Cardiac fibroblast (primary cell): ENCODE measurements around the gene DCC.
A peak's percentile ranks its signal among the peaks of the same experiment; 100 is the strongest.
"Not testable (repeated sequence)": the region's sequence is repeated elsewhere in the genome, so short reads cannot be mapped to it uniquely, and the experiment has no call there.

Experiments
- DNase-seq, 2 donors: peaks; one replicate each; pipeline versions ENCODE4 v3.0.0 to v3.0.0-alpha.2; 2010; ENCODE audit warnings: low read depth in 2 of 2
- H3K4me3 ChIP-seq, 2 donors: replicated peaks in 1 of 2; 1 replicate in 1 of 2; 2 replicates in 1 of 2; pipeline ENCODE4 v1.5.1; 2011; ENCODE audit warnings: low read depth in 2 of 2, low read length in 2 of 2, mild to moderate bottlenecking in 2 of 2, moderate library complexity in 1 of 2
- TF ChIP-seq, protein P1 (sequence below): IDR thresholded peaks from one replicate; pipeline ENCODE4 v1.5.1; 2011; ENCODE audit warnings: low read depth, mild to moderate bottlenecking, low read length, inconsistent platforms

The DCC gene

DNA sequence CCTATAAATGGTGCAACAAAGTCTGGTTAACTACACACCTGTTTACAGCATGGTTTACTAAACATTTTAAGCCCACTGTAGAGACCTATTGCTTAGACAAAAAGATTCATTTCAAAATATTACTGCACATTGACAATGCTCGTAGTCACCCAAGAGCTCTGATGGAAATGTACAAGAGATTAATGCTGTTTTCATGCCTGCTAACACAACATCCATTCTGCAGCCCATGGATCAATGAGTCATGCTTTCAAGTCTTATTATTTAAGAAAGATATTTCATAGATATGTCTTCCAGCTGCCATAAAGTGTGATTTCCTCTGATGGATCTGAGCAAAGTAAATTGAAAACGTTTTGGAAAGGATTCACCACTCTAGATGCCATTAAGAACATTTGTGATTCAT is 1103.3 kb downstream of the DCC start:
- no peak for DNase-seq
- no peak overlapping the region for H3K4me3 ChIP-seq
- TF ChIP-seq, protein P1, sequence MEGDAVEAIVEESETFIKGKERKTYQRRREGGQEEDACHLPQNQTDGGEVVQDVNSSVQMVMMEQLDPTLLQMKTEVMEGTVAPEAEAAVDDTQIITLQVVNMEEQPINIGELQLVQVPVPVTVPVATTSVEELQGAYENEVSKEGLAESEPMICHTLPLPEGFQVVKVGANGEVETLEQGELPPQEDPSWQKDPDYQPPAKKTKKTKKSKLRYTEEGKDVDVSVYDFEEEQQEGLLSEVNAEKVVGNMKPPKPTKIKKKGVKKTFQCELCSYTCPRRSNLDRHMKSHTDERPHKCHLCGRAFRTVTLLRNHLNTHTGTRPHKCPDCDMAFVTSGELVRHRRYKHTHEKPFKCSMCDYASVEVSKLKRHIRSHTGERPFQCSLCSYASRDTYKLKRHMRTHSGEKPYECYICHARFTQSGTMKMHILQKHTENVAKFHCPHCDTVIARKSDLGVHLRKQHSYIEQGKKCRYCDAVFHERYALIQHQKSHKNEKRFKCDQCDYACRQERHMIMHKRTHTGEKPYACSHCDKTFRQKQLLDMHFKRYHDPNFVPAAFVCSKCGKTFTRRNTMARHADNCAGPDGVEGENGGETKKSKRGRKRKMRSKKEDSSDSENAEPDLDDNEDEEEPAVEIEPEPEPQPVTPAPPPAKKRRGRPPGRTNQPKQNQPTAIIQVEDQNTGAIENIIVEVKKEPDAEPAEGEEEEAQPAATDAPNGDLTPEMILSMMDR: no peak

DNA sequence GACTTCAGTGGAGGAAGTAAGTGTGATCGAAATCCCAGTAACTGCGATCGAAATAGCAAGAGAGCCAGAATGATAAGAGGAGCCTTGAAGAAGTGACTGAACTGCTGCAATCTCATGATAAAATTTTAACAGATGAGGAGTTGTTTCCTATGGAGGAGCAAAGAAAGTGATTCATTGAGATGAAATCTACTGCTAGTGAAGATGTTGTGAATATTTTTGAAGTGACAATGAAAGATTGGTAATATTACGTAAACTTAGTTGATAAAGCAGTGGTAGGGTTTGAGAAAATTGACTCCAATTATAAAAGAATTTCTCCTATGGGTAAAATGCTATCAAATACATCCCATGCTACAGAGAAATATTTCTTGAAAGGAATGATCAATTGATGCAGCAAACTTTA is 1103.8 kb downstream of the DCC start:
- H3K4me3 ChIP-seq: no peak overlapping the region
- DNase-seq: no peak
- TF ChIP-seq, protein P1: no peak

DNA sequence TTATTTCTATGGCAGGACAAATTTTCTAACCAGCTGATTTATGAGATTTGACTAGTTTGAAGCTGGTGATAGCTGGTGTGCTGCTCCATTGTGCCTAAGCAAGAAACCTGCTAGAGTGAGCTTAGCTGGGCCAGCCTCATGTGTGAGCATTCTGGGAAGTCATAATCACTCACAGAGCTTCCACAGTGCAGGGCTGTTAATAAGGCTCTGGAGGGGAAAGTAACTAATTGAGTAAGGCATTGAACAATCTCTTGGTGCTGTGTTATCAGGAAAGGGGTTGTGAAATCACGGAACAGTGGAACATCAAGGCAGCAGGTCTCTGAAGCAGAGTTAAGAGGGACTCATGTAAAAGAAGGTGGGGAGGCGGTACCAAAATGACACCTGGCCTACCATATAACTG is 1111.9 kb downstream of the DCC start:
- TF ChIP-seq, protein P1: no peak
- no peak overlapping the region for H3K4me3 ChIP-seq
- no peak for DNase-seq

DNA sequence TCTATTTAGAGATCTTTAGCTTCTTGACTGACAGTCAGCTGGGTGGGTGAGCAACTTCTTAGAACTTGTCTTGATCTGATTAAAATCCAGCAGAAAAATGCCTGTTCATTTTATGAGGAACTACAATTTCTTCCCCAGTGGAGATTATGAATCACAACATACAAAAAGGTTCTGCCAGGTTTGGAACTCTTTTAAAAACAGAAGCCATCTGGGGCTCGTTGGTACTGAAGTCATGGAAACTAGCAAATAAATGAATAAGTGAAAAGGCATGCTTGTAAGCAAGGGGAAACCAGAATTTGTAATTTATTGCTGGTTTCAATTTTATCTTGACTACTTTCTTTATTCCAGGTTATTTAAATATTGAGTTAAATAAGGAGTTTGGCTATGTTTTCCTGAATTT is 1117.1 kb downstream of the DCC start:
- H3K4me3 ChIP-seq: no peak overlapping the region
- TF ChIP-seq, protein P1: no peak
- DNase-seq: peak in 1 of 2 donors; percentile 26

DNA sequence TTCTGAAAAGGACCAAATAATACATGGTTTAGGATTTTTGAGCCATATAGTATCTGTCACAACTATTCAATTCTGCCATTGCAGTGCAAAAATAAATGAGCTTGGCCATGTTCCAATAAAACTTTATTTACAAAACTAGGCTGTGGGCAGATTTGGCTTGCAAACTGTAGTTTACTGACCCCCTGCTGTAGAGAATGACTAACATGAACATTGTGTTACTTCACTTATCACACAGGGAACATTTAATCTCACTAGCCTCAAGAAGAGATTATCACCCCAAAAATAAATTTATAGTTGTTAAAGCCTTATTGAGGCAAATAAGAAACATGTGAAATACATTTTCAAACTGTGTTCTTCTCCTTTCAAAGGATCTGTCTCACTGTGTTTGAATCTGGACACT is 1118.3 kb downstream of the DCC start:
- TF ChIP-seq, protein P1: no peak
- H3K4me3 ChIP-seq: no peak overlapping the region
- peak in 1 of 2 donors; percentile 13 for DNase-seq

DNA sequence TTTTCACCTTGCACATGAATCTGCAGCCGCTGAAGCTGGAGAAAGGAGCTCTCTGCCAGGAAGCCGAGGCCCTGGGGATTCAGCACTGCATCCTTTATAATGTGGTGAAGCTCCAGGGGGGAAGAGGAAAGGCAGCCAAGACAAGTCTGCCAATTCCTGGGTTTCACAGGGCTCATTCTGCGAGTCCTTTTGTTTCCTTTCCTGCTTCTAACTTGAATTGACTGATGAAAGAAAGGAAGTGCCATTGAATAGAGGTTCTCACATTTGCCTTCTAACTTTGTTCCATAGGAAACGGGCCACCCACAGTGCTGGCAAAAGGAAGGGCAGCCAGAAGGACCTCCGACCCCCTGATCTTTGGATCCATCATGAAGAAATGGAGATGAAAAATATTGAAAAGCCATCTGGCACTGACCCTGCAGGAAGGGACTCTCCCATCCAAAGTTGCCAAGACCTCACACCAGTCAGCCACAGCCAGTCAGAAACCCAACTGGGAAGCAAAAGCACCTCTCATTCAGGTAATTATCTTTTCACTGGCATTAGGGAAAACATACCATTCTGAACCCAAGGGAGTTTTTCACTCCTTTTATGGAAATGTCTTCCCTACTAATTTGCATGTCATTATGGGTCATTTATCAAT is 1119.1 kb downstream of the DCC start:
- peak in 1 of 2 donors; percentile 51 for DNase-seq
- TF ChIP-seq, protein P1: no peak
- no peak overlapping the region for H3K4me3 ChIP-seq

DNA sequence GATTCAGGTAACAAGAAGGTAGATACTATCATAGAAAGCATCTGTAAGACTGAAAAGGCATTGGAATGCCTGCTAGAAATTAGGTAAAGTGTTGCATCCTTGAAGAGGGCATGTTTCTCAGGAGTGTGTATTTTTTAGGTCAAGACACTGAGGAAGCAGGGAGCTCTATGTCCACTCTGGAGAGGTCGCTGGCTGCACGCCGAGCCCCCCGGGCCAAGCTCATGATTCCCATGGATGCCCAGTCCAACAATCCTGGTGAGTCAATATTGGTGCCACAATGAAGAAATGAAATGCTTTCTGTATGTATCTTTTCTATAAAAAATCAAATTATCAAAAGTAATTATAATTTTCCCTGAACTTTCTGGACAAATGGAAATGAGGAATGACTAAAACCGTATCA is 1127.8 kb downstream of the DCC start:
- DNase-seq: no peak
- TF ChIP-seq, protein P1: no peak
- no peak overlapping the region for H3K4me3 ChIP-seq

DNA sequence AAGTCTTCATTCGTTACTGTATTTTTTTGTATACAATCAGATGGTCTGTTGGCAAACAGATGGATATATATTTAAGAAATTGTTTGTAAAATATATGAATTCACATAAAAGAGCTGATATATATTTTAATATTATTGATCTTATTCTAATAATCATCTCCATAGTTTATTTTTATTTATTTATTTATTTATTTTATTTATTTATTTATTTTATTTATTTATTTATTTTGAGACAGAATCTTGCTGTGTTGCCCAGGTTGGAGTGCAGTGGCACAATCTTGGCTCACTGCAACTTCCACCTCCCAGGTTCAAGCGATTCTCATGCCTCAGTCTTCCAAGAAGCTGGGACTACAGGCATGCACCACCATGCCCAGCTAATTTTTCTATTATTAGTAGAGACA is 1128.2 kb downstream of the DCC start:
- DNase-seq, H3K4me3 ChIP-seq: not testable (repeated sequence)
